ENCODE data around the gene CELA2A. TPM values are rescaled to one million over a fixed set of nuclear protein-coding genes. Genes with fewer than 3 reads are reported as not detected.

CELA2A gene
- total RNA-seq, 1 experiment from 2014 or later: not detected

Other genes starting within 250 kb of the CELA2A start
- 2.0 and 2.7 TPM in 2 replicates for gene FHAD1, start 209.5 kb upstream of the CELA2A start, total RNA-seq (2021)
- 30.6 and 32.5 TPM in 2 replicates for gene EFHD2, start 46.8 kb upstream of the CELA2A start, total RNA-seq (2021)
- 0.52 and 0.95 TPM in 2 replicates for gene CTRC, start 18.3 kb upstream of the CELA2A start, total RNA-seq (2021)
- gene CELA2B, start 19.4 kb downstream of the CELA2A start, total RNA-seq (2021): not detected in 2 replicates
- 7.0 and 8.9 TPM in 2 replicates for gene CASP9, start 67.5 kb downstream of the CELA2A start, total RNA-seq (2021)
- 17.1 and 18.6 TPM in 2 replicates for gene DNAJC16, start 70.1 kb downstream of the CELA2A start, total RNA-seq (2021)
- gene AGMAT, start 128.3 kb downstream of the CELA2A start, total RNA-seq (2021): 0.11 and 0.20 TPM in 2 replicates
- gene DDI2, start 160.7 kb downstream of the CELA2A start, total RNA-seq (2021): 38.1 and 41.3 TPM in 2 replicates
- 53.9 and 56.2 TPM in 2 replicates for gene PLEKHM2, start 227.6 kb downstream of the CELA2A start, total RNA-seq (2021)

Data from A673 (cell line).